ENCODE measurements around the gene FRMPD4.

FRMPD4 gene

GRCh38 chrX:12210971-12211370 lies 72.7 kb downstream of the FRMPD4 start:
- DNase-seq (ENCODE audit: low spot score), result peak; percentile 22

- no peak for DNase-seq (ENCODE audit: low spot score)
Measured at GRCh38 chrX:12223650-12224049, 85.4 kb downstream of the FRMPD4 start.

GRCh38 chrX:12225107-12225506 lies 86.8 kb downstream of the FRMPD4 start:
- no peak for DNase-seq (ENCODE audit: low spot score)

GRCh38 chrX:12227412-12228041 lies 89.3 kb downstream of the FRMPD4 start:
- no peak for DNase-seq (ENCODE audit: low spot score)

- DNase-seq (ENCODE audit: low spot score), result no peak
Measured at GRCh38 chrX:12228862-12229261, 90.6 kb downstream of the FRMPD4 start.

GRCh38 chrX:12229986-12230385 lies 91.7 kb downstream of the FRMPD4 start:
- DNase-seq (ENCODE audit: low spot score), result no peak

- DNase-seq (ENCODE audit: low spot score), result no peak
Measured at GRCh38 chrX:12234534-12235329, 96.5 kb downstream of the FRMPD4 start.

GRCh38 chrX:12236156-12236555 lies 97.9 kb downstream of the FRMPD4 start:
- no peak for DNase-seq (ENCODE audit: low spot score)

GRCh38 chrX:12237131-12237530 lies 98.9 kb downstream of the FRMPD4 start:
- no peak for DNase-seq (ENCODE audit: low spot score)

- no peak for DNase-seq (ENCODE audit: low spot score)
Measured at GRCh38 chrX:12237771-12238170, 99.5 kb downstream of the FRMPD4 start.

- DNase-seq (ENCODE audit: low spot score), result no peak
Measured at GRCh38 chrX:12239356-12240082, 101.2 kb downstream of the FRMPD4 start.

- DNase-seq (ENCODE audit: low spot score), result peak; percentile 3
Measured at GRCh38 chrX:12240491-12240890, 102.2 kb downstream of the FRMPD4 start.

- DNase-seq (ENCODE audit: low spot score), result no peak
Measured at GRCh38 chrX:12241026-12241425, 102.8 kb downstream of the FRMPD4 start.

- DNase-seq (ENCODE audit: low spot score), result no peak
Measured at GRCh38 chrX:12245650-12246645, 107.7 kb downstream of the FRMPD4 start.

GRCh38 chrX:12249997-12250396 lies 111.7 kb downstream of the FRMPD4 start:
- DNase-seq (ENCODE audit: low spot score), result no peak

GRCh38 chrX:12263211-12263610 lies 124.9 kb downstream of the FRMPD4 start:
- DNase-seq (ENCODE audit: low spot score), result no peak

- no peak for DNase-seq (ENCODE audit: low spot score)
Measured at GRCh38 chrX:12269484-12269883, 131.2 kb downstream of the FRMPD4 start.

GRCh38 chrX:12278151-12278550 lies 139.9 kb downstream of the FRMPD4 start:
- no peak for DNase-seq (ENCODE audit: low spot score)

GRCh38 chrX:12282991-12283390 lies 144.7 kb downstream of the FRMPD4 start:
- DNase-seq (ENCODE audit: low spot score), result no peak

- no peak for DNase-seq (ENCODE audit: low spot score)
Measured at GRCh38 chrX:12292996-12293765, 154.9 kb downstream of the FRMPD4 start.

- DNase-seq (ENCODE audit: low spot score), result no peak
Measured at GRCh38 chrX:12297353-12297752, 159.1 kb downstream of the FRMPD4 start.

Measured in LoVo (cell line).